Nephron progenitor cell (in vitro differentiated cells): ENCODE results near the gene FLT1.

Experiments used
- DNase-seq: peaks from one replicate; pipeline ENCODE4 v3.0.0; 2021
- H3K27ac Mint-ChIP-seq: 2 replicates; pipeline ENCODE4 v1.8.0; 2021; ENCODE audit warnings: mild to moderate bottlenecking, moderate library complexity, mixed read lengths
- H3K27me3 Mint-ChIP-seq: 2 replicates; pipeline ENCODE4 v1.8.0; 2021; ENCODE audit warnings: mild to moderate bottlenecking, low read depth, mixed read lengths; ENCODE audit not compliant: poor library complexity
- H3K36me3 Mint-ChIP-seq: 2 replicates; pipeline ENCODE4 v1.8.0; 2021; ENCODE audit warnings: low read depth, mixed read lengths
- H3K4me1 Mint-ChIP-seq: 2 replicates; pipeline ENCODE4 v1.8.0; 2021; ENCODE audit warnings: mixed read lengths
- H3K4me3 Mint-ChIP-seq: 2 replicates; pipeline ENCODE4 v1.8.0; 2021; ENCODE audit warnings: mild to moderate bottlenecking, moderate library complexity, mixed read lengths
- H3K9me3 Mint-ChIP-seq: 2 replicates; pipeline ENCODE4 v1.8.0; 2021; ENCODE audit warnings: mild to moderate bottlenecking, moderate library complexity, mixed read lengths
- TF ChIP-seq, protein P1 (sequence below): fragments of 200-600 bp; sonication (generic); IDR thresholded peaks from 2 replicates; pipeline ENCODE4 v1.5.0; 2021; ENCODE audit warnings: antibody characterized with exemption

The FLT1 gene

DNA sequence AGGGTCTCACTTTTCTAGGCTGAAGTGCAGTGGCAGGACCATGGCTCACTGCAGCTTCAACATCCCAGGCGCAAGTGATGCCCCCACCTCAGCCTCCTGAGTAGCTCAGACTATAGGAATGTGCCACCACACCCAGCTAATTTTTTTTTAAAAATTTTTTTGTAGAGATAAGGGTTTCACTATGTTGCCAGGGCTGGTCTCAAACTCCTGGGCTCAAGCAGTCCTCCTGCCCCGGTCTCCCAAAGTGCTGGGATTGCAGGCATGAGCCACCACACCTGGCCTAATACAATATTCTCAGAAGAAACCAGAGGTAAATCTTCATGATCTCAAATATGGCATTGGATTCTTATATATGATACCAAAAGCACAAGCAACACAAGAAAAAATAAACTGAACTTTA, 47.7 kb downstream of the FLT1 start:
- Mint-ChIP-seq H3K4me3 (no peak overlapping the region), H3K4me1 (peaks cover 29% of the 10 kb centered on the region), H3K9me3 (peaks cover 49% of the 10 kb centered on the region), H3K36me3 (peaks cover 37% of the 10 kb centered on the region), H3K27ac (no peak overlapping the region), H3K27me3 (peaks cover 3% of the 10 kb centered on the region)
- no peak for DNase-seq
- TF ChIP-seq, protein P1, sequence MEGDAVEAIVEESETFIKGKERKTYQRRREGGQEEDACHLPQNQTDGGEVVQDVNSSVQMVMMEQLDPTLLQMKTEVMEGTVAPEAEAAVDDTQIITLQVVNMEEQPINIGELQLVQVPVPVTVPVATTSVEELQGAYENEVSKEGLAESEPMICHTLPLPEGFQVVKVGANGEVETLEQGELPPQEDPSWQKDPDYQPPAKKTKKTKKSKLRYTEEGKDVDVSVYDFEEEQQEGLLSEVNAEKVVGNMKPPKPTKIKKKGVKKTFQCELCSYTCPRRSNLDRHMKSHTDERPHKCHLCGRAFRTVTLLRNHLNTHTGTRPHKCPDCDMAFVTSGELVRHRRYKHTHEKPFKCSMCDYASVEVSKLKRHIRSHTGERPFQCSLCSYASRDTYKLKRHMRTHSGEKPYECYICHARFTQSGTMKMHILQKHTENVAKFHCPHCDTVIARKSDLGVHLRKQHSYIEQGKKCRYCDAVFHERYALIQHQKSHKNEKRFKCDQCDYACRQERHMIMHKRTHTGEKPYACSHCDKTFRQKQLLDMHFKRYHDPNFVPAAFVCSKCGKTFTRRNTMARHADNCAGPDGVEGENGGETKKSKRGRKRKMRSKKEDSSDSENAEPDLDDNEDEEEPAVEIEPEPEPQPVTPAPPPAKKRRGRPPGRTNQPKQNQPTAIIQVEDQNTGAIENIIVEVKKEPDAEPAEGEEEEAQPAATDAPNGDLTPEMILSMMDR = no peak

DNA sequence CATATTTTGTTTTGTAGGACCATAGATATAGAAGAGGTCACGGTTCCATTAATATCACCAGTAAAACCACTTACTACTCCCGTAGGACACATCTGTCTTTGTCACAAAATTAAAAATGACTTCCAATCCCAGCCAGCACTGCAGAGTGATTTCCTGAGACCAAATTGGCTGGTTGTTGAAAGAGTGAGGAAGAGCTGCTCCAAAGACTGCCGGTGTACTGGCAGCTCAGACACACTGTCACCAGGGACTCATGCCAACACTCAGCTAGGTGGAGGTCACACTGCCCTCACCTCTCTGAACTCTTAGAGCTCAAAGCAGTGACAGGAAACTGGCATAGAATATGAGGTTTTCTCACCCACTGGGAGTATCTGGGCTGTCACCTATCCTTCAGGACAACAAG, 52.1 kb downstream of the FLT1 start:
- TF ChIP-seq, protein P1 = no peak
- H3K4me3 Mint-ChIP-seq = no peak overlapping the region
- DNase-seq = no peak
- H3K27ac Mint-ChIP-seq = no peak overlapping the region
- no peaks in the 10 kb centered on the region for H3K4me1 Mint-ChIP-seq
- peaks cover 50% of the 10 kb centered on the region for H3K9me3 Mint-ChIP-seq
- H3K27me3 Mint-ChIP-seq = peaks cover 23% of the 10 kb centered on the region
- peaks cover 25% of the 10 kb centered on the region for H3K36me3 Mint-ChIP-seq

DNA sequence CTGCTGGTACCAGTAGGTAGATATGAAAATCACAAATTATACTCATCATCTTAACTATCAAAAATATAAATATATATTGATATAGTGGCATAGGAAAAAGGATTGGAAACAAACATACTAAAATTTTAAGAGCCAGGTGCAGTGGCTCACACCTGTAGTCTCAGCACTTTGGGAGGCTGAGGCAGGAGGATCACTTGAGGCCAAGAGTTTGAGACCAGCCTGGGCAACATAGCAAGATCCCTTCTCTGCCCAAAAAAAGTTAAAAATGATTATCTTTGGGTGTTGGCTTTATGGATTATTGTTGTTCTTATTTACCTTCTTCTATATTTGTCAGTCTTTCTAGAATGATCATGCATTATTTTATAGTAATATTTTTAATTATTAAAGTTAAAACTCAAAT, 53.4 kb downstream of the FLT1 start:
- H3K4me1 Mint-ChIP-seq = no peaks in the 10 kb centered on the region
- H3K9me3 Mint-ChIP-seq = peaks cover 44% of the 10 kb centered on the region
- TF ChIP-seq, protein P1 = no peak
- peaks cover 23% of the 10 kb centered on the region for H3K27me3 Mint-ChIP-seq
- no peak overlapping the region for H3K27ac Mint-ChIP-seq
- peaks cover 17% of the 10 kb centered on the region for H3K36me3 Mint-ChIP-seq
- H3K4me3 Mint-ChIP-seq = no peak overlapping the region
- DNase-seq = no peak

DNA sequence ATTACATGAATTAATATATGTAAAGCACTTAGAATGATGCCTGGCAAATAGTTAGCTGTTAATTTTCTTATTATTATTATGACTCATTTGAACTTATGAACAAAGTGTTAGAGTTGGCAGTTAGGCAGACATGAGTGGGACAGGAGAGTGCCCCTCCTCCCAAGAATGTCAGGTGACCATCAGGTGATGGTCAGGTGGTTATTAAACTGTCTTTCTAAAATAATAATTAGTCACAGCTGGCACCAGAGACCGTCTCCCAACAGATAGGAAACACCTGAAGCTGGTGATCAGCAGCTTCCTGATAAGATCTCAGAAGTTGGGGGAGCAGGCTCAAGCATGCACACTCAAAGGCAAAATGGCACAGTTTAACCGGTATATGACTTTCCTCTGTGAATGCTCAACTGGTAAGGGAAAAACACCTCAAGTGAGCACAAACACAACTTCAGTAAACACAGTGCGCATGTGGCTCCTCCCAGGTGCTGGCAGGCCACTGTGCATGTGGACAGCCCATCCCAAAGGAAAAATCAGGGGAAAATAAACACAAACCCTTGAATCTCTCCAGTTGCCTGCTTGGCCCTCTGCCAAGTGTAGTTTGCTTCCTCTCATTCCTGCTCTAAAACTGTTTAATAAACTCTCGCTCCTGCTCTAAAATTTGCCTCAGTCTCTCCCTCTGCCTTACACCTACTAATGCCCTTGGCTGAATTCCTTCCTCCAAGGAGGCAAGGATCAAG, 54.0 kb downstream of the FLT1 start:
- no peak overlapping the region for H3K27ac Mint-ChIP-seq
- peaks cover 39% of the 10 kb centered on the region for H3K9me3 Mint-ChIP-seq
- peaks cover 23% of the 10 kb centered on the region for H3K27me3 Mint-ChIP-seq
- no peaks in the 10 kb centered on the region for H3K4me1 Mint-ChIP-seq
- peaks cover 11% of the 10 kb centered on the region for H3K36me3 Mint-ChIP-seq
- TF ChIP-seq, protein P1 = no peak
- DNase-seq = no peak
- H3K4me3 Mint-ChIP-seq = no peak overlapping the region

DNA sequence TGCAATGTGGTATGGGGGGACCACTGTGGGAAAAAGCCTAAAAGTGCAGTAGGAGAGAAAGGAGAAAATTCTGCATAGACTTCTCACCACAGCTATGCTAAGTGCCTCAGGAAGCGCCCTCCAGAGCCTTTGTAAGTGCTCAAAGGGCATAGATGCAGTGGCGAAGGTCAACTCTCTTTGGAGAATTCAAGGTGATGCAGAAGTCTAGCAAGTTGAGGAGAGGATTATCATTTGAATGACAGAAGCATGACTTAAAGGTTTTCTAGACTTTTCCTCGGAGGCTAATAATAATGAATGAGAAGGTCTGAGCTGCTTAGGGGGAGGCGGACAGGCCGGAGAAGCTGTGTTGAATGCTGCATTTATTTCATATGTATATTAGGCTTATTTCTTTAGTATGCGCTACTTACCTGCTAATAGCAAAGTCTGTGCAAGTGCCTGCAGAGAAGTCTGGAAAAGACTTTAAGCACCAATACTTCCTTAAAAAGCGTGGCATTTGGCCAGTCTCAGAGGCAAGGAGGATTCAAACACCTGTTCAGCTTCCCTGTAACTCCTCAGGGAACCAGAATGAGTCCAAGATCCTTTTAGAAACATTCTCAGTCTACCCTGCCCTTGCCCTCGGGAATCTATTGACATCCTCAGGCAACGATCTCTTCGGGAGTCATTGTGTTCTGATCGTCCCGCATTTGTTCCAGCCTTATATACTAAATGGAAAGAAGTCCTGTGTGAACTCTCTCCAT, 56.2 kb downstream of the FLT1 start:
- peaks cover 5% of the 10 kb centered on the region for H3K36me3 Mint-ChIP-seq
- H3K27me3 Mint-ChIP-seq = peaks cover 21% of the 10 kb centered on the region
- H3K9me3 Mint-ChIP-seq = peaks cover 23% of the 10 kb centered on the region
- TF ChIP-seq, protein P1 = no peak
- H3K4me1 Mint-ChIP-seq = no peaks in the 10 kb centered on the region
- no peak overlapping the region for H3K4me3 Mint-ChIP-seq
- H3K27ac Mint-ChIP-seq = no peak overlapping the region
- DNase-seq = no peak
